GM21737 (cell line): ENCODE data around the gene CRIP2.

ENCODE experiments used
- ATAC-seq: cut with Tn5 transposase; IDR thresholded peaks from one replicate; pipeline ENCODE4 v1.9.1; 2021; ENCODE audit warnings: mild to moderate bottlenecking, moderate library complexity; ENCODE audit not compliant: unreplicated experiment

The CRIP2 gene

GRCh38 chr14:105497671-105498429 lies 23.2 kb downstream of the CRIP2 start:
- ATAC-seq = no peak

DNA sequence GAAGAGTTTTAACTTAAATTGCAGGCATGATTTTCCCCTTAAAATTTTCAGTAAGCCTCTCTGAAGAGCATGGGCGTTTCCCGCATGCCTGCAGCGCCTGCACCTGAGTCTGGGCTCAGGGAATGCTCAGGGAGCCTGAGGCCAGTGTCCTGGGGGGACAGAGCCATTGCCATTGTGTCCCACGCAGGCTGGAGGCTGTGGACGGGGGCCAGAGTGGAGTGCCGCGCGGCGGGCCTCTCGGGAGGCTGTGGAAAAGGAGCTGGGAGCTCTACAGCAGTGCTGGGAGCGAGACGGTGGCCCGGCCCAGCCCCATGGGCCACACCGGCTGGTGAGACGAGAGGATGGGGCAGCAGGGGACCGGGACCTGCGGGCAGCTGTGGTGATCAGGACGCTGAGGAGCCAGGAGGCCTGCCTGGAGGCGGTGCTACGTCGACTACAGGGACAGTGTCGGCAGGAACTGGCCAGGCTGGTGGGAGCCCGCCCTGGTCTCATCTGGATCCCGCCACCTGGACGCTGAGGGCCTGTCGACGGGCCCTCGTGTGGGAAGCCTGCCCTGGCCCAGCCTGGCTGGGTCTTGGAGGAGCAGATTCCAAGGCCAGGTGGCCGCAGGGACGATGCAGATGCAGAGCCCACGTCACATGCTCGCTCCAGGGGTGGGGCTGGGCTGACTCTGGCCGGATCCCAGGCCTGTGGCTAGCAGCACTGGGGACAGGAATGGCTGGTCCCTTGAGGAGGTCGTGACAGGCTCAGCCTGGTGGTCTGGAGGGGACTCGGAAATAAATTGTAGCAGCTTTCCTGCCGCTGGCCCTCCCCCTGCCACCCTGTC lies 24.0 kb downstream of the CRIP2 start:
- ATAC-seq = no peak

GRCh38 chr14:105499256-105500035 lies 24.8 kb downstream of the CRIP2 start:
- ATAC-seq = no peak

DNA sequence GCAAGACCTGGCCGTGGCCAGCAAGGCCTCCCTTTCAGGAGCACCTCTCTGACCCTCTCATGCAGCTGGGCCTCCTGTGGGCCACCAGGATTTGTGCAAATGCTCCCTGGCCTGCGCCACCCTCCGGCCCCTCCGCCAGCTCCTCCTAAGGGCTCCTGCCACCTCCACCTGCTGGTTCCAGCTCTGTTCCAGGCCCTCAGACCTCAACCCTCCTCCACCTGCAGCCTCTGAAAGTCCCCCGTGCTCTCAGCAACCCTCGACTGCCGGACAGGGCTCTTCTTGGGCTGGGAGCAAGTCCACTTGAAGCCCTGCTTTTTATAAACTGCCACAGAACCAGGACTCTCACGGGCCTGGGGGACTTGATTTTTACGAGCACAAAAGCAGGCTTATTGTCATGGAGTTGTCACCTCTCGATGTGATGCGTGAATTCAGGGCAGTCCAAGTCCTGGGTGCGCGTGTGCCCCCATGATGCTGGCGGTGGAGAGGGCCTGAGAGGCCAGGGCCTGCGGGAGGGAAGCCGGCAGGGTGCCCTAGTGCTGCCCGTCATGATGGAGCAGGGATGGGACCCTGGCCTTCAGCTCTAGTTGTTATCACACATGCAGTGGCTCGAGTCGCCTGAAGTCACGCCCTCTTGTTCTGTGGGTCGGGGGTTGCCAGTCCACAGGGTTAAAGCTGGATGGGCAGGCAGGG lies 25.6 kb downstream of the CRIP2 start:
- ATAC-seq = no peak

DNA sequence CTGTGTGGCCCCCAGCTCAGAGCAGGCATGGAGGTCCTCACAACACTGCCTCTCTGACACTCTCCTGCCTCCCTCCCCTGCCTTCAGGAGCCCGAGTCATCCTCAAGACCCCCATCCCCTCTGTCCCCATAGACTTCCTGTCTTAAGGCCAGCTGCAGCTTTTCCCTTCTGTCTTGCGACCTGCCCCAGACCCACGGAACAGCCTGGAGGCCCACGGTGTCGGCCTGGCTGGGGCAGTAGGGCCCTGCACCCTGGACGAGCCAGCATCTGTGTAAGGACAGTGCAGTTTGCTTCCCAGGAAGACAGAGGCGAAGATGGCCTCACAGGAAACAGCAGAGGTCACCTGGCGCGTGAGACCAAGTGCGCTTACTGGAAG lies 26.1 kb downstream of the CRIP2 start:
- ATAC-seq = no peak

GRCh38 chr14:105501504-105502291 lies 27.1 kb downstream of the CRIP2 start:
- no peak for ATAC-seq

GRCh38 chr14:105502446-105503295 lies 28.1 kb downstream of the CRIP2 start:
- no peak for ATAC-seq

- ATAC-seq = no peak
Observed at GRCh38 chr14:105503296-105503640, 28.6 kb downstream of the CRIP2 start.

DNA sequence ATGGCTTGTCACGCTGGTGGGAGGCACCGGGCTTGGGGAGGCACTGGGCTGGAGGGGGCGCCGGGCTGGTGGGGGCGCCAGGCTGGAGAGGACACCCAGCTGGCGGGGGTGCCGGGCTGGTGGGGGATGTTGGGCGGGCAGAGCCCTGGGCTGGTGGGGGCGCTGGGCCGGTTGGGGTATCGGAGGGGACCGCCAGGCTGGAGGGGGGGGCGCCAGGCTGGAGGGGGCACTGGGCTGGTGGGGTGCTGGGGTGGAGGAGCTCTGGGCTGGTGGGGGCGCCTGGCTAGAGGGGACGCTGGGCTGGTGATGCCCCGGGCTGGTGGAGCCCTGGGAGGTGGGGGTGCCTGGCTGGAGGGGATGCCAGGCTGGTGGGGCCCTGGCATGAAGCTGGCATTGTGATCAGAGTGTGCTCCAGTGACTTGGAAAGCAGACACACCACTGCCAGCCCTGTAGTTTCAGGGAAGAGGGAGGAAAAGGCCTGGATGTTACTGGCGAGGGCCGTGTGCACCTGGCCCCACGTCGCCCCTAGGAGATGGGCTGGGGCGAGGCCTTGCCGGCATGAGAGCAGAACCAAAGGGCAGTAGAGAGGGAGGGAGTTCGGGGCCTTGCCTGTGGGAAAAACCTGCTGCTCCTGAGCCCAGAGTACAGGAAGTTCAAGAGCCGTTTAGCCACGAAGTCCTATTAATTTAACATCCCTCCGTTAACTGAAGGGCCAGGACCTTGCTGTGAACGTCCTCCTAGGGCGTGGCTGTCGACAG lies 29.5 kb downstream of the CRIP2 start:
- ATAC-seq = no peak

DNA sequence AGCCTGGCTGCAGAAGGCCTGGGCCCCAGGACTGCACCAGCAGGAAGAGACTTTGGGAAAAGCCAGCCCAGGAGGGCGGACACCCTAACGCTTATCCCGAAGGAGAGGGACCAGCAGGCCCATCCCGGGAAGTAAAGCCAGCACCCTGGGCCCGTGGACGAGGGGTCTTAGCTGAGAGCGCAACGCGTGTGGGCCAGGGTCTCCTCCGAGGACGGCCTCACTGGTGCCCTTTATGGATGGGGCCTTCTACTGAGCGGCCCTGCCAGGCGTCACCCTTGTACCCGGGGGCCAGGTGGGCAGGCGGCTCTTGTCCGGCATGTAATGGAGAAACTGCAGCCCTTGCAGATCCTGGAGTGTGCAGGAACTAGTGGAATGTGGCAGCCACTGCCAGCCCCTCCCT lies 30.5 kb downstream of the CRIP2 start:
- ATAC-seq = no peak

GRCh38 chr14:105507247-105507646 lies 32.6 kb downstream of the CRIP2 start:
- no peak for ATAC-seq

DNA sequence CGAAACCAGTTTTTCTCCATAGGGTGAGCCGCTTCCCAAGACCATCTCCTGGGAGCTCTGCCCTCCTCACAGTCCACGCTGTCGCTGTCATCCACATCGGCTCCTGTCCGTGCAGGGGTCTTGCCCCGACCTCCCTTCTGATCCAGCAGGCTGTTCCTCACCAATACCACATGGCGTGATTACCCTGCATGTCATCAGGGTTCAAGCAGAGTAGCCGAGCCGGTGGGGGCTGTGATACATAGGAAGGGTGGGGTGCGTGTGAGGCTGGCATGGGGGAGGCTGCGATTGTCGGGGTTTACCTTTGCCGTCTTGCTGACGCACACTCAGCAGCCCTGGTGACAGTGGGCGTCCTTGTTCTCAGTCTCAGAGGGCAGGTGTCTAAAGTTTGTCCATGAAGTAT lies 33.4 kb downstream of the CRIP2 start:
- ATAC-seq = no peak

- no peak for ATAC-seq
Observed at GRCh38 chr14:105508601-105509000, 34.0 kb downstream of the CRIP2 start.

- ATAC-seq = no peak
Observed at GRCh38 chr14:105517096-105517495, 42.5 kb downstream of the CRIP2 start.

- ATAC-seq = no peak
Observed at GRCh38 chr14:105519946-105520698, 45.5 kb downstream of the CRIP2 start.

DNA sequence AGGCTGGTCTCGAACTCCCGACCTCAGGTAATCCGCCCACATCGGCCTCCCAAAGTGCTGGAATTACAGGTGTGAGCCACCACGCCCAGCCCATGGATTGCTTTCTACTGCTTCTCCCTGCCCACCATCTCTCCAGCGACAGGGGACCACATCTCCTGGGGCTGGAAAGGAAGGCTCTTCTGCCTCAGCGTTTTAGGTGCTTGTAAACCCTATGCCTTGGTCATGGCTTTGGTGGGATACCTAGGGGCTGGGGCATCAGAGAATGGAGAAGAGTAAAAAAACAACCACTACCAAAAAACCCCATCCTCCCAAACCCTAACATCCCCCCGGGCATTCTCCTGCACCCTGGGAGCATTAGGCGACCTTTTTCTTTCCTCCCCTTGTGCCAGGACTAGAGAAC lies 50.7 kb downstream of the CRIP2 start:
- ATAC-seq = no peak

DNA sequence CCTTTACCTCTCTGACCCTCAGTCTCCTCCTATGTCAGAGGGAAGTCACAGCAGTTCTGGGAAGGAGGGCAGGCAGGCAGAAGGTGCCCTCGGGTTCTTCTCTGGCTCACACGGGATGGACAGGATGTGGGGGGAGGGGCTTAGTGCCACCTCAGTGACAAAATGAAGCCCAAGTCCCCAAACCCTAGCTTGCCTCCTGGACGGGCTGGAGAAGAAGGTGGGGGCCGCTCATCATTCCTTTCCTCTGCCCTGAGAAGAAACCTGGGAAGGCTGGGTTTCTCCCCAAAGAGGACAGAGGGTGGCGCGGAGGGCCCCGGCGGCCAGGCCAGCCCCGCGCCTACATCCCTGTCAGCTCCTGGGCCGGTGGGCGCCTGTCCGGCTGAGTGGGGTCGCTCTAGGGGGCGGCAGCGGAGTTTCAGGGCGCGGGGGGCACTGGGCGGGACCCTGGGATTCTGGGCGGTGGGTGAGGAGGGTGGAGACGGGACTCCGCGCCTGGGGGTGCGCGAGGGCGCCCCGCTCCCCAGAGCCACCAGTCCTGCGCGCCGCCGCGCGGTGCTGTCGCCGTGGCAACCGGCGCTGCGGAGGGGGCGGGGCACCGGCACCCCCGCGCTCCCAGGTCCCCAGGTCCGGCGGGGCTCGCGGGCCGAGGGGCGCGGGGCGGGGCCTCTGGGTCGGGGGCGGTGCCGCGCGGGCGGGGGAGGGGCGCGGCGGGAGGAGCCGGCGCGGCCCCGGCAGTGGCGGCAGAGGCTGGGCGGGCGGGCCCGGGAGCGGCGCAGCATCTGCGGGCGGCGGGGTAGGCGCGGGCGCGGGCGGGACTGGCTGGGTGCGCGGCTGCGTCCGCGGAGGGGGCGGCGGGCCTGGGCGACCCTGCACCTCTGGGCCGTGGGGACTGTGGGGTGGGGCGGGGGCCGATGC lies 51.5 kb downstream of the CRIP2 start, which contains the start of gene TMEM121:
TMEM121 (plus strand) TSS at position 723 of the 915 bp plus-strand sequence. CDS start 2,252 bp downstream, outside the sequence.
- ATAC-seq = no peak
